ENCODE data around the gene RUBCNL.

RUBCNL gene

DNA sequence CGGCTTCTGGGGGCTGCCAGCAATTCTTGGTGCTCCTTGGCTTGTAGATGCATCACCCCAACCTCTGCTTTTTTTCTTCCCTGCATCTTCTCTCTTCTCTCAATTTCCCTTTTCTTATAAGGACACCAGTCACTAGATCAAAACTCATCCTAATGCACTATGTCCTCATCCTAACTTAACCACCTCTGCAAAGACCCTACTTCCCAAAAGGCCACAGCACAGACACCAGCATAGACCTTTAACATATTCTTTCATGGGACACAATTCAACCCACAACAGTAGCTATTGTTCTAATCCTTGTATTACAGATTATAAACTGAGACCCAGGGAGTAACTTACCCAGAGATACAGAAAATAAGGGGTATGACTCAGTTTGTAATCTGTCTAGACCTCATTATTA is 47.0 kb downstream of the RUBCNL start:
- DNase-seq = no peak

DNA sequence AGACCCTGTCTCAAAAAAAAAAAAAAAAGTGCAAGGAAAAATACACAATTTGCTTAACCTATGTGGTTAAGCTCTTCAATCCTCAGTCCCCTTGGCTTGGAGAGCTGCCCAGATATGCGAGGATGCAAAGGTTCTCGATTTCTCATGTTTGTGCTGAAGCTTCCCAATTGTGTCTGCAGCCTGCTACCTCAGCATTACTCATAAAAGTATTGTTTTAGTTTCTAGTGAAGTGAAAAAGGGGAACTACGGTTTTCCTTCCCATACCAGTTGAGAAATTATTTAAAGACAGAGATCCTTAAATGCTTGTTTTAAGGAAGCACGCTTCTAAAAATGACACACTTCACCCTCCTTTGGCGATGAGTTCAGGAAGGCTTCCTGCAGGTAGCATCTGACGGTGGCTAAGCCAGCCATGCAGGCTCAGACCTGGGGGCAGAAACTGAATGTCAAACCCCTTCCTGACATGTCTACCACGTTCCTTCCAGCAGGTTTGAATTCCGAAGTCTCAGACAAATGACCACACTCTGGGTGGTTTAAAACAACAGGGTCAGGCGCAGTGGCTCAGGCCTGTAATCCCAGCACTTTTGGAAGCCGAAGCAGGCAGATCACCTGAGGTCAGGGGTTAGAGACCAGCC is 47.9 kb downstream of the RUBCNL start:
- no peak for DNase-seq

DNA sequence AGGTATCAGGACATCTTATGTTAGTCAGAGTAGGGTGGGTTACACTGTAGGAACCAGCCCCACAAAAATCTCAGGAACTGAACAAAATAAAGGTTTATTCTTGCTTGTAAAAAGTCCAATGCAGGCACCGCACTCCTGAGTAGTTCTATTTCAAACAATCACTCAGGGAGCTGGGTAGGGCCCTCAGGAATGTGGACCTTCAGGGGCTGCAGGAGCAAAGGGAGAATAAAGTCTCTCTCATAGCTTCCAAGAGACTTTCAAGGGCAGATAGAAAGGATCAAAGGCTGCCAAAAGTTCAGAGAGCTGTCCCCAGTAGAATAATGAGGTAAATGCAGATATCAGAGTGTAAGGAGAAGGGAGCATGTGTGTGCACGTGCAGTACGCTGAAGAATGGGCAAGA is 49.4 kb downstream of the RUBCNL start:
- DNase-seq = no peak

DNA sequence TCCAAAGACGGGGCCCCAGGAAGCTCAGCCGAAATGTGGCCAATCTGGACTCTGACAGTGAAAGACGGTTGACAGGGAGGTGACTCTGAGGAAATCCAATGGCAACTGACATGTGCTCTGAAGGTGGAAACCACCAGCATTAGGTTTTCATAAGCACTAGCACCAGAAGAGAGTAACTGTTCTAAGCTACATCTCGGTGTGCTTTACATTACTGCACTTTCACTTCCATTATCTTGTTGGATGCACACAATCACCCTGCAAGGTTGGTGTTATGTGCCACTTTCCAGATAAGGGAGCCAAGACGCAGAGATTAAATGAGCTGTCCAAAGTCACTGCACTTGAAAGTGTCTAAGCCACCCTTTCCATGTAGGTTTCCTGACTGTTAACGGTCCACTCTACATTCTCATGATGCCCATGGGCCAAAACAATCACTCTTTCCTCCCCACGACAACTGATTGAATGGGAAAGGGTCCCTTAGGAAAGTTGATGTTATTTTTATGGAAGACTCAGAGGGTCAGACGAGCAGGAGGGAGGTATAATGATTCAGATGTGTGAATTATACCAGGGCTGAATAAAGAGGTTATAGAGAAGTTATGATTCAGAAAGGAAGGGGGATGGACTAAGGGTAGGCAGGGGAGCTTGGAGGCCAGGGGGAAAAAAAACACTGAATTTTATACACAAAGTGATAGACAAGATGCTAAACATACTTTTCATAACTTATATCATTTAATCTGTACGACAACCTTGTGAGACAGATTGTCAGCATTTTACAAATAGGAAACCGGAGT is 52.8 kb downstream of the RUBCNL start:
- DNase-seq = no peak

DNA sequence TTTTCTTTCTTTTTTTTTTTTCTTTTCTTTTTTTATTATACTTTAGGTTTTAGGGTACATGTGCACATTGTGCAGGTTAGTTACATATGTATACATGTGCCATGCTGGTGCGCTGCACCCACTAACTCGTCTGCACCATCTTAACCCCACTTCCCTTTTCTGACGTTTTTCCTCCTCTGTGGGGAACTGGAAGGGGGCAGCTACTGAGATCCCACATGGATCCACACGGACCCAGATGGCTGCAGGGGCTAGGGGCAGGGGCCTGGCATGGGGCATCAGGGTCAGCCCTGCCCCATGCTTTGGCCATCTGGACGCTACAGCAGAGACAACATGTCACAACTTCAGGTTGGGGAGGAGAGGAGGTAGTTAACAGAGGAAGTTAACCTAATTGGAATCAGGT is 54.3 kb downstream of the RUBCNL start:
- no peak for DNase-seq

DNA sequence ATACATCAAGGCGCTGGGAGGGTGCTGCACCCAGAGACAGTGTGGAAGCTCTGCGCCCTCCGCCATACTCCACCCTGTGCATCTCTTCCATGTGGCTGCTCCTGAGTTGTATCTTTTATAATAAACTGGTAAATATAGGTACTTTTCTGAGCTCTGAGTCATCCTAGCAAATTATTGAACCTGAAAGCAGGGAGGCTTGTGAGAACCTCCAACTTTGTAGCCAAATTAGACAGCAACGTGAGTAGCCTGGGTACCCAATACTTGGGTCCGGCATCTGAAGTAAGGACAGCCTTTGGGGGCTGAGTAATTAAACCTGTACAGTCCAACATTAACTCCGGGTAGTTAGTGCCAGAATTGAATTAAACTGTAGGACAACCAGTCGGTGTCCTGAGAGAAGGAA is 57.4 kb downstream of the RUBCNL start:
- no peak for DNase-seq

DNA sequence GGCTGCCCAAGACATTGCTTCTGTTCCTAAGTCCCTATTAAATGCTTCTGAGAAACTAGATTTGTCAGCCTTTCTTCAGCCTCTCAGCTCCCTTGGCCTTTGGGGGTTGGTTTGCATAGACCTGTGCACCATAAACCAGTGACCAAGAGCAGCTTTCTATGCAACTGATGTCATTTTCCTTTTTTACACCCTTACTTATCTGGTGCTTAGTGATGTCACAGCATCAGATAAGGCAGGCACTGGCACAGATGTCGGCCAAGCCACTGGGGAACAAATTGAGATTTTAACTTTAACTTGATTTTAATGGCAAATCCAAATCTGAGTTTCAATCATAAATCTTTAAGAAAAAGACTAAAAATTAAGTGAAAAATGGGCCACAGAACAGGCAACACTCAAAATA is 59.8 kb downstream of the RUBCNL start:
- no peak for DNase-seq

DNA sequence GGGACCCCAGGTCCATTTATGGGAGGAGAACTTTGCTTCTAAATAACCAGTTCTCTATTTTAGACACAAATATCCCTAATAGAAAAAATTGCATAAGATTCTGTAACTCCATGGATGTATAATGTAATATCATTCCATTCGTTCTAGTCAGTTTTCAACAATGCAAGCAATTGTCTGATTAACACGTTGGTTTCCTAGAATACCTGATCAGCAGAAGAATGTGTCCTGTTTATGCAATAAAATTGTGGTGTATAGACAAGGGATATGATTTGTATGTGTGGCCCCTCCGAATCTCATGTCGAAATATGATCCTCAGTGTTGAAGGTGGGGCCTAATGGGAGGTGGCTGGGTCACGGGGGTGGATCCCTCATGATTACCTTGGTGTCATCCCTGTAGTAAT is 62.1 kb downstream of the RUBCNL start:
- DNase-seq = no peak

DNA sequence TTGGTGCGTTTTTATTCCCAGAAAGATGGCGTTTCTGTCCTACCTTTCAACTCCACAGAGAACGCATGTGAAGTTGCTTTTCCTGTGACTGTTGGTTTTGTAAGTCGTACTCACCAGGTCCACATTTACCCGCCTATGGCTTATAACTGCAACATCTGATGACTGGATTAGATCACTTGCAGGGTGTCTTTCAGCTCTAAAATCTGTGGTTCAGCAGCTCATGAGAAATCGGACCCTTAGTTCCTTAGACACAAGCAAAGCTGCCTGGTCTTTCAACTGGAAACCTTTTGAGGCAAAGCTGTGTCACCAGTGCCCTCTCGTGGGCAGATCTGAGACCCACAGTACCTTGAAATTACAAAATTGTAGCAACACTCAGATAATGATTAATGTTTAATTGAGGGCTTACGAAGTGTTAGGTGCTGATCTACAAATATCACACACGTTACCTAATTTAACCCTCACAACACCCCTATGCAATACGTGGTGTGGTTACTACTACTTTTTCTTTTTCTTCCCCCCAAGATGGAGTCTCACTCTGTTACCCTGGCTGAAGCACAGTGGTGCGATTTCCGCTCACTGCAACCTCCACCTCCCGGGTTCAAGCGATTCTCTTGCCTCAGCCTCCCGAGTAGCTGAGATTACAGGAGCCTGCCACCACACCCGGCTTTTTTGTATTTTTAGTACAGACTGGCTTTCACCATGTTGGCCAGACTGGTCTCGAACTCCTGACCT is 65.4 kb downstream of the RUBCNL start:
- peak; percentile 60 for DNase-seq

DNA sequence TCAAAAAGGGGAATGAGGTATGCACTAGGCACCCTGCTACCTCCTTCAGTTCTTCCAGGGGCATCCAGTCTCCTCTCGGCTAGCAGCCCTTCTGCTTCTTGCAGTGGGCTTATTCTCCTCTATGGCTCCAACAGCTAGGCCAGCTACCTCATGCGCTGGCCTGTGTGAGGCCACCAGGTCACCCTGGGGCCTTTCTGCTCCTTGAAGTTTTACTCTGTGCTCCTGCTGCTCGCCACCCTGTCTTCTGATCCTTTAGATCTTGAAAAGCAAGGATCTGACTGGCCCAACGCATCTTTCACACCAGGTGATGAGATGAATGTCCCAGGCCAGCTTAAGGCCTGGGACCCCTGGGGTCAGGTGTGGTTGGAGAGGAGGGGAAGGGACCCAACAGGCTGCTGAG is 66.2 kb downstream of the RUBCNL start:
- DNase-seq = no peak

DNA sequence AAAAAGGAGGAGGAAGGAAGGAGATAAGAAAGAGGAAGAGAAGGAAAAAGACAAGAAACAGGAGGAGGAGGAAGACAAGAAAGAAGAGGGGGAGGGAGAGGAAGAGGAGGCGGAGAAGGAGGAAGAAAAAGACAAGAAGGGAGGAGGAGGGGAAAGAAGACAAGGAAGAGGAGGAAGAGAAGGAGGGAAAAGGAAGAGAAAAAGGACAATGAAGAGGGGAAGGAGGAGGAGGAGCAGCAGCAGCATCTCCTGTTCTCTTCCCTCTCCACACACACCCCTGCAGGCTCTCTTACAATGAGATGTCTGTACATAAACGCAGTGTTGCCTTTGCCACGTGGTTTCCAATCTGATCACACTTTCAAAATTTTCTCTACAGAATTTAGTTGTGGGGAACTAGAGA is 66.6 kb downstream of the RUBCNL start:
- DNase-seq = no peak

DNA sequence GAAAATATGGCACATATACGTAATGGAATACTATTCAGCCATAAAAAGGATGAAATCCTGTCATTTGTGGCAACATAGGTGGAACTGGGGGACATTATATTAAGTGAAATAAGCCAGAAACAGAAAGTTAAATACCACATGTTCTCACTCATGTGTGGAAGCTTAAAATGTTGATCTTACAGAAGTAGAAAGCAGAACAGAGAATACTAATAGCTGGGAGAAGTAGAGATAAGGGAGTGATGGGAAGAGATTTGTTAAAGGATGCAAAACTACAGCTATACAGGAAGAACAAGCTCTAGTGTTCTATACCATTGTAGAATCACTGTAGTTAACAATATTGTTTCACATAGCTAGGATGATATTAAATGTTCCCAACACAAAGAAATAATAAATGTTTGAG is 68.1 kb downstream of the RUBCNL start:
- DNase-seq = no peak

DNA sequence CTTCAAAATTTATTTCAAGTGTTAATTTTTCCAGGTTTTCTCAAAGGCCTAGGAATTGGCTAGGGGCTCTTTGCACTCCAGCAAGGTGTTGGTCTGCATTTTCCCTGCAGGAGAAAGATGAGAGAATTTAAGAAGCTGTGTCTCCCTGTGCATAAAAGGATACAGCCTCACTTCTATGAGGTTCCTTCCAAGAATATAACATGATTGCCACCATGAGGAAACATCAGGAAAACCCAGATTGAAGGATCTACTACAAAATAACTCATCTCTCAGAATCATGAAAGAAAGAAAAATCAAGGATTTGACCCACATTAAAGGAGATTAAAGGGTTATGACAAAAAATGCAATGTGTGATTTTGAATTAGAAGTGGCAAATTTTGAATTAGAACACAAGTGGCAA is 69.9 kb downstream of the RUBCNL start:
- DNase-seq = no peak

DNA sequence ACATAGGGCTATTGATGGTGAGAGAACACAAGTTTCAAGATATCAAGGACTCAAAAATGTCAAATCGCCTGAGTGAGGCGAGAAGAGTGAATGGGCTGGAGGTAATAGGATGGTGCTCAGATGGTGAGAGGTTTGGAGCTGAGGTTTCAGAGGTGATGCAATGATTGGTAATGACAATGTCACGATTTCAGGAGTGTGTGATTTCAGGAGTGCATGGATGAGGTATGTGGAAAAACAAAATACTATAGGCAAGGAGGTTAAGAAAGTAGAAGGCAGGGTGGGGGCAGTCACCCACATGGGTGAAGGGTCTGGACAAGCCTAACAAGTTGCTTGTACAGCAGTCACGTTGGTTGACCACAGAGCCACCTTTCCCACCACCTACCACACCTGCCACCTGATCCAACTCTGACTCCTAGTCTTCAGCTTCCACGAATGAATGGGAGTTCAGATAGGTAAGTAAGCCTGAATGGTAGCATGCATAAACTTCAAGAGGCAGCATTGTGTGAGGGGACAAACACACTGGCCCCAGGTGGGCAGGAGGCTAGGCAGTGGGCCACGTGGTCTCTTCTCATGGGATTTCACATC is 71.5 kb downstream of the RUBCNL start:
- DNase-seq = no peak

DNA sequence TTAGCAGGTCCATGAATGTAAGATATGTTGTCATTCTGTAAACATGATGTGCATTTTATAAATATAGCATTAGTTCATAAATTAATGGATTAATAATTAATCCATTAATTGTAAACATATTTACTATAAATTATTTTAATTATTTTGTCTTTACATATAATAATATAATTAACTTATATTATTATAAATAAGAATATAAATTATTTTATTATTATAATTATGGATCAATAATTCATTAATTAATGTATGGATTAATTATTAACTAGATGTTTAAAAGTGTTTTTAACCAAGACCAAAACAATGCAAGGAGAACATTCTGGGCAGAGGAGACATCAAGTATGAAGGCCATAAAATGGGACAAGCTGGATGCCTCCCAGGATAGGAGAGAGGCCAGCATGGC is 72.0 kb downstream of the RUBCNL start:
- DNase-seq = no peak

DNA sequence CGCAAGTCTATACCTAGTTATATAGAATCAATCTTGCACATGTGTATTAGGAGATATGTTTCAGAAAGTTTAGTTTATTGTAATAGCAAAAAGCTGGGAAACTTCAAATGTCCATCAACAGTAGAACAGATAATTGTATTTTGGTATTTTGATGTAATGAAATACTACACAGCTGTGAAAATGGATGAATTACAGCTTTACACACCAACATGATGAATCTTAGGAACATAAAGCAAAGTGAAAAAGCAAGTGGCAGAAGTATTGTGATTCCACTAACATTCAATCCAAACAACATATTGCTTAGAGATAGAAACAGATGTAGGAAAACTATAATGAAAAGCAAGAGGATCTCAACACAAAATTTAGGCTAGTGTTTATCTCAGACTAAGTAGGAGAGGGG is 72.5 kb downstream of the RUBCNL start:
- DNase-seq = no peak

DNA sequence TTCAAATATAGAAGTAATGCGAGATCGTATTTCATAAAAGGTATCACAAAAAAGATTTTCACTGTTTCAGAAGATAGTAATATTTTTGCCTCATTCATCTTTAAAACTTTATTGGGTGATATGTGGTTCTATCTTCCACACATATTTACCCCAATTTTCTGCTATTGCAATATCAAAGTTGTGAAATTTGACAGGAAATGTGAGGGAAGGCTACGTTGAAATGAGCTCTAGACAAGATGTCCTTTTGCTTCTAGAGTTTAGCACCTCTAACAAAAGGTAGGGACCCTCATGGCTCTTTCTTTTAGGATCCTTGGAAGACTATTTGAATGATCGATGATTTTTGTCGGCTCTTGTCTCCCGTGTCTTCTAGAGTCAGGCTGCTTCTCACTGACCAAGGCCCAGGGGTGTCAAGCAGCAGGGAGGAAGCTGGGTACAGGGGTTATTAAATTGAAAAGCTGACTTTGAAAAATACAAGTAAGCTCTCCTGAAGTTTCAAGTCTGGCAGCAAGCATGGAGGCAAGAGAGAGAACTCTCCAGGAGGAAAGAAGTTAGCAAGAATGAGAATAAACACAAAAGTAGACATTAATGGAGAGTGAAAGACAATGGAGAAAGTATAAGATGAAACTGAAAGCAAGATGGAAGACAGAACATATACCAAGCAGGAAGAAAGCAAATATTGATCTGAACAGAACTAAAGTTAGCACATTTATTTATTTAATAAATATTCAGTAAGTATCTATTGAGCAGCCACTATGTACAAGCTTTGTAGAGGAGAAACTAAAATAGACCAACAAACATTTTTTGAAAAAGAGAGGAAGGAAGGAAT is 73.4 kb downstream of the RUBCNL start:
- no peak for DNase-seq

DNA sequence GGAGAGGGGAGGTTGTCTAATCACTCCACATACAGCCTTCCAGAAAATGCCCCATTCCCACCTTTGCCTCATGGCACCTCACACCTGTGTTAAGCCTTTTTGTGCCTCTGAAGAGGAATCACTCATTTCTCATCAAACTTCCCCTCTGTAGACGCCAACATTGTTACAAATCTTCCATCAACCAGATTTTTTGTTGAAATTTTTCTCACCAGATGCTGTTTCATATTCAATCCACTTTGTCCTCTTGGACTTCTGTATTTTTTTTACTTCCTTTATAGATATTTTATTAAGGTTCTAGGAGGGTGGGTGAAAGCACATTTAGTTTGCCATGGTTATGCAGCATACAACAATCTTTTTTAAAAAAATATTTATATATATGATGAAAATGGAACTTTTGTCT is 74.0 kb downstream of the RUBCNL start:
- no peak for DNase-seq

DNA sequence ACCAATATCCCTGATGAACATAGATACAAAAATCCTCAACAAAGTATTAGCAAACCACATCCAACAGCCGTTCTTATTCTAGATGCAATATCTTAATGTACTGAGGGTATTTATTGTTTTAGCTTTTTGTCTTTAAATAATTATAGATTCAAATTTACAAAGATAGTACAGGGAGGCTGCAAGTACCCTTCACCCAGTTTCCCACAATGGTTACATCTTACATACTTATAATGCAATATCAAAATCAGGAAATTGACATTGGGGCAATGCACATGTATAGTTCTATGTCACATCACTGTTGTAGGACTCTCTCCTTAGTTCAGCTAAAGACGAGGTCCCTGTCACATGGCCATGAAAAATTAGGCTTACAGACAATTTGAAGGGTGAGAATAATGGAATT is 75.8 kb downstream of the RUBCNL start:
- DNase-seq = no peak

DNA sequence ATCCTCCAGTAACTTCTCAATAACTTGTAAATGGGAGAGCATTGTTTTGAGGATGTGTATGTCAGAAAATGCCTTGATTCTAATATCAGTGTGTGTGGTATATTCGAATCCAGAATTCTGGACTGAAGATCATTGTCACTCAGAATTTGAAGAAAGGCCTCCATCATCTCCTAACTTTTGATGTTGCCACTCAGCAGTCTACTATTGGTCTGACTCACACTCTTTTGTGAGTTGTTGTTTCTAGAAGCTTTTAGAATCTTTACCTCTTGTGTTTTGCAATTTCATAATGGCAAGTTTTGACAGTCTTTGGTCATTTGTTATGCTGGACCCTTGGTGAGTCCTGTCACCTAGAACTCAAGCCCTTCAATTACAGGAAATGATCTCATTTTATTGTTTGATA is 77.0 kb downstream of the RUBCNL start:
- DNase-seq = no peak

DNA sequence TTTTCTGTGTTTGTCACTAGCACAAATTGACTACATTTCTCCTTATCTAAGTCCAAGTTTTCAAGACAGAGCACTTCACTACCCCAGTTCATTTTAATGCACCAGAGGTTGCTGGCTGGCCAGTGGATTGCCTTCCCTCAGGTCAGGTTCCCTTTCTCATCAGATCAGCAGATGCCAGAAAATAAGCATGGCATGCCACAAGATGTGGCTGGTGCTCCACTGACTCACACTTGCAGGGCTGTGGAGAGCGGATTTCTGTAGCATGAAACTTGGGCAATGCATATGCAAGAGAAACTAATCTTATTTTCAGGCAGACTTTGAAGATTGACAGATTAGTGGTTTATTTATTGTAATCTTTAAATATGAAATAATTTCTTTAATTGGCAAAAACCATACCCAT is 79.5 kb downstream of the RUBCNL start:
- no peak for DNase-seq

DNA sequence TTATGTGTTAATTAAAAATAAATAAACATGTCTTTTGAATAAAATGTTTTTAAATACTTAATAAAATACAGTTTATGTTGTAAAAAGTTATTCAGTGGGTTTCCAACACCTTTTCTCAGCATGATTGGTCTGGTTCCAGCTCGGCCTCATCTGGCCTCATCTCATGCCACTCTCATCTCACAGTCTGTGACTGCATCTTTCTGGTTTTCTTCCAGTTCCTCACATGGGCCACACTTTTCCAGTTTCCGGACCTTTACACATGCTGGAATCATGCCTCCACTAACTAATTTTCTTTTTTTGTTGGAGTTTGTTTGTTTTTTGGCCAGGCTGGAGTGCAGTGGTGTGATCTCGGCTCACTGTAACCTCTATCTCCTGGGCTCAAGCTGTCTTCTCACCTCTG is 82.5 kb downstream of the RUBCNL start:
- no peak for DNase-seq

All from activated CD4-positive, alpha-beta T cell treated with anti-CD3 and anti-CD28 coated beads for 1 hour (primary cell).